GM06990 (cell line): ENCODE data around the gene IKZF1.

Experiments used
- DNase-seq: peaks from one replicate; pipeline ENCODE4 v3.0.0-alpha.2; 2011; ENCODE audit not compliant: insufficient read length; ENCODE audit errors: extremely low read depth
- H3K27me3 ChIP-seq: replicated peaks from 2 replicates; pipeline ENCODE4 v1.6.0; 2011; ENCODE audit warnings: low read length; ENCODE audit not compliant: control insufficient read depth, insufficient read depth
- H3K36me3 ChIP-seq: 2 replicates; pipeline ENCODE4 v1.5.1; 2011; ENCODE audit warnings: low read length; ENCODE audit not compliant: control insufficient read depth, insufficient read depth
- H3K4me3 ChIP-seq: replicated peaks from 2 replicates; pipeline ENCODE4 v1.5.1; 2011; ENCODE audit warnings: low read depth, mild to moderate bottlenecking, control low read depth, low read length
- CTCF ChIP-seq: IDR thresholded peaks from 2 replicates; pipeline ENCODE4 v1.5.1; 2011; ENCODE audit warnings: low read length, control low read depth, mild to moderate bottlenecking, inconsistent platforms; ENCODE audit not compliant: insufficient read depth, poor library complexity, severe bottlenecking

IKZF1 gene

GRCh38 chr7:50276483-50276882 is 28.0 kb upstream of the IKZF1 start:
- no peak for TF ChIP-seq CTCF
- Histone ChIP-seq H3K27me3 (no peaks in the 10 kb centered on the region), H3K36me3 (no peaks in the 10 kb centered on the region), H3K4me3 (no peak overlapping the region)
- no peak for DNase-seq

DNA sequence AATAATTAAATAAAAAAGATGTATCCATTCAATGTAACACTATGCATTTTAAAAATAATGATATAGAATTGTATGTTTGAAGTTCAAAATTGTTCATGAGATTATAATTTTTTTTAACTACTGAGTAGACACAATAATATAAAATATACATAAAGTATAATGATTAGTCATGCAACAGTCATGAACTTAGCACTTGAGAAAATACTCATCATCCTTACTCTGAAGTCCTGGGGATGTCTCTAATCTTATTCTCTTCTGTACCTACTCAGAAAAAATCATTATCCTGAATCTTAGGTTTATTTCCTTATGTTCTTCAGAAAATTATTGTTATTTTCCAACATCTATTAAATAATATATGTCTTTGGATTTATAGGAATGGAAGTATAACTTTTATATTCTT is 26.4 kb upstream of the IKZF1 start:
- DNase-seq = no peak
- TF ChIP-seq CTCF = no peak
- H3K4me3 ChIP-seq = no peak overlapping the region

GRCh38 chr7:50281680-50282445 is 22.7 kb upstream of the IKZF1 start:
- peak; percentile 77 for DNase-seq
- no peaks in the 10 kb centered on the region for H3K36me3 ChIP-seq
- TF ChIP-seq CTCF = no peak
- H3K27me3 ChIP-seq = no peaks in the 10 kb centered on the region
- peak overlapping the region; percentile 55 for H3K4me3 ChIP-seq

More for the DNA sequence above, 26.4 kb upstream of the IKZF1 start:
- H3K36me3 ChIP-seq = no peaks in the 10 kb centered on the region
- no peaks in the 10 kb centered on the region for H3K27me3 ChIP-seq

- H3K36me3 ChIP-seq = no peaks in the 10 kb centered on the region
- no peaks in the 10 kb centered on the region for H3K27me3 ChIP-seq
- TF ChIP-seq CTCF = no peak
- DNase-seq = no peak
- H3K4me3 ChIP-seq = peak overlapping the region; percentile 54
Measured at GRCh38 chr7:50282813-50283605, 21.5 kb upstream of the IKZF1 start.

DNA sequence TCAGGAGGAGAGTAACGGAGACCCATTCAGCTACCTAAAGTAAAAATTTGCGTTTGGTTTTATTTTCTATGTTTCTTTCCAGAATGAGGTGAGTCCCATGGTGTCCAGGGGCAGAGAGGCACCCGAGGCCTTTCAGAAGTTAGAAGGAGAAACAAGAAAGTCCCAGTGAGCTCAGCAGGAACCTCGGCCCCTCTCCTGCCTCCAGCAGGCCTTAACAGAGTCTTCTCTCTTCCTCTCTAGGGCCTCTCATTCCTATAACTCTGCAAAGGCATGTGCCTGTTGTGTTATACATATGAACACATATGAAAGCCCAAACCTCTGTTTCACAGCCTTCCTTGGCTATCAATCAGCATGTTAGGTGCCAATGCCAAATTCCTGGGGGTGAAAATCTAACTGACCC is 20.8 kb upstream of the IKZF1 start:
- DNase-seq = no peak
- Histone ChIP-seq H3K36me3 (no peaks in the 10 kb centered on the region), H3K4me3 (no peak overlapping the region), H3K27me3 (no peaks in the 10 kb centered on the region)
- no peak for TF ChIP-seq CTCF
